IPS-18c (cell line): ENCODE data around the gene ENTPD6.
"Not testable (repeated sequence)": the region's sequence is repeated elsewhere in the genome, so short reads cannot be mapped to it uniquely, and the experiment has no call there.

Experiments
- H3K4me3 ChIP-seq: 2 replicates; pipeline ENCODE4 v1.7.0; 2013; ENCODE audit warnings: low read depth, mild to moderate bottlenecking, low read length, moderate library complexity; ENCODE audit not compliant: insufficient read depth
- H3K9me3 ChIP-seq: one replicate; pipeline ENCODE4 v1.6.1; 2013; ENCODE audit warnings: mild to moderate bottlenecking, low read length, moderate library complexity; ENCODE audit not compliant: control insufficient read depth, insufficient read depth

Gene ENTPD6

DNA sequence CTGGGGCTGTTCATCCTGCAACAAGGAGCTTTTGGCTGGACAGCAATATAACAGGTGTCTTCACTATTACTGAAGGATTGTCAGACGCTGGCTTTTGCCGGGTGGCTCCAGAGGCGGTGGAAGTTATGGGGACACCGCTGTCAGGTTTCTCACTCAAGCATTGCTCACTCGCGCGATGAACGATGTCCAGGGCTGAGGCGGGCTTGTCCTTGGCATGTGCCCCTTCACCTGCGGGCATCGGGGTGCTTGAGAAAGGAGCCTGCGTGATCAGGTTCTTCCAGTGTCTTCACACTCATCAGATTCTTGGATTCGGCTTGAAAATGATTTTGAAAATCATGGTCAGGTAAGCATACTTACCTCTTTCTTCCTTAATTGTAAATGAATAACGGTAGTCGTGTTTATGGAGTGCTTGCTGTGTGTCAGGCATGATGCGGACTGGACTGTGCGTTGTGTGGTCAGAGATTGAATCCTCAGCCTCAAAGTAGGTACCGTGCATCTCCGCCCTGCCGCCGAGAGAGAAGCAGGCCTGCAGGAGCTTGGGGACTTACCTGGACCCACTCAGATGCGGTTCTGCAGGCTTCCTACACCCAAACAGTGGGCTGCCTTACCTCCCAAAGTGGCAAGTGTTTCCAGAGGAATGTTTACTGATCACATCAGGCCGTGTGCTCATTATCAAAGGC is 34.1 kb downstream of the ENTPD6 start:
- no peaks in the 10 kb centered on the region for H3K9me3 ChIP-seq
- no peak overlapping the region for H3K4me3 ChIP-seq

DNA sequence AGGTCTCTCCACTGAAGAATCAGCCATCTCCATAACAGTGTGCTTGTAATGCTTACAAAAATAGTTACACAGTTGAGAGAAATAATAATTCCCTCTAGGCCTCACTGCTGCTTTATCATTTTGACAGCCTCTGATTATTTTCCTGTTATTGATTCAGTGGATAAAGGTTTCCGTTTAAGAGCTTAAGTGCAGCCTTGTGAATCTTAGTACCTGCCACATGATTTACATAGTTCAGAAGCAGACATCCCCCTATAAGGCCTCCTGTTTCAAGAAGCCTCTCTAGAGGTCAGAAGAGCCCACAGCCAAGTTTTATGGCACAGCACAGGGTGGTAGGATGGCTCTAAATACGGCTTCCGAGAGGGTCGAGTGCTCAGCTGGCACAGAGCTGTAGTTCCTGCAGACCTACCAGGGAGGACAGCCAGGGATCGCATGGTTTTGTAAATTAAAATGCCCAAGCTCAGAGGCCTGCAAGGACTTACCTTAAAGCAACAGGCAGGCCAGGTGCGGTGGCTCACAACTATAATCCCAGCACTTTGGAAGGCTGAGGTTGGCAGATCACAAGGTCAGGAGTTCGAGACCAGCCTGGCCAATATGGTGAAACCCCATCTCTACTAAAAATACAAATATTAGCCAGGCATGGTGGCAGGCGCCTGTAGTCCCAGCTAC is 34.8 kb downstream of the ENTPD6 start:
- Histone ChIP-seq H3K4me3 (no peak overlapping the region), H3K9me3 (no peaks in the 10 kb centered on the region)

DNA sequence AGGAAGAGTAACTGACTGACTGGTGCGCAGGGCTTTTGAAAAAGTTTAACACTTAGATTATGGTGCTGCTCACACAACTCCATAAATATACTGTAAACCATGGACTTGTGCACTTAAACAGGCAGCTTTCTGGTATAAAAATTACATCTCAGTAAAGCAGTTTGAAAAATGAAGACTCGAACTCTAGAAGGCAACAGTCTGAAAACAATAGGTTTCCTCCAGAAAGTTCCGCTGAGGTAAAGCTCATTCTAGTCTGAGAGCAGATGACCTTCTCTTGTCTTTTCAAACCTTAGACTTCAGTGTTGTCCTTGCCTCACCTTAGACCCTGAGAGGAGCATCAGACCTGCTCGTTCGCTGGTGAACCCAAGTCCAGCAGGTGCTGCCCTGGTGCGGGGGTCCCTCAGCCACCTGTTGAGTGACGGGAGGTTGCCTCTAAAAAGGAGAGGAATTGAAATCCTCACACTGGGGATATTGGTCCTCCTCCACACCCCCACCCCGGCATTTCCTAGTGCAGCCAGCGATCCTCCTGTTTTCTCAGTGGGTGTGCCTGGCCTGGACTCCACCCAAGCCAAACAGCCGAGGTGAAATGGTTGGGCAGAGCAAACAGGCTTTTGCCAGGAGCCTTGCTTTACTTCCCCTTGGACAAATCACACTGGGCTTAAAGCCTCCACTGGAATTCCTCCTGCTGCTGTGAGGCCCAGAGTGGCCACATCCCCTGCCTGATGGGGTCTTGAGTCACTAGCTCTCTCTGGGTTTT is 37.7 kb downstream of the ENTPD6 start:
- Histone ChIP-seq H3K9me3 (no peaks in the 10 kb centered on the region), H3K4me3 (no peak overlapping the region)

DNA sequence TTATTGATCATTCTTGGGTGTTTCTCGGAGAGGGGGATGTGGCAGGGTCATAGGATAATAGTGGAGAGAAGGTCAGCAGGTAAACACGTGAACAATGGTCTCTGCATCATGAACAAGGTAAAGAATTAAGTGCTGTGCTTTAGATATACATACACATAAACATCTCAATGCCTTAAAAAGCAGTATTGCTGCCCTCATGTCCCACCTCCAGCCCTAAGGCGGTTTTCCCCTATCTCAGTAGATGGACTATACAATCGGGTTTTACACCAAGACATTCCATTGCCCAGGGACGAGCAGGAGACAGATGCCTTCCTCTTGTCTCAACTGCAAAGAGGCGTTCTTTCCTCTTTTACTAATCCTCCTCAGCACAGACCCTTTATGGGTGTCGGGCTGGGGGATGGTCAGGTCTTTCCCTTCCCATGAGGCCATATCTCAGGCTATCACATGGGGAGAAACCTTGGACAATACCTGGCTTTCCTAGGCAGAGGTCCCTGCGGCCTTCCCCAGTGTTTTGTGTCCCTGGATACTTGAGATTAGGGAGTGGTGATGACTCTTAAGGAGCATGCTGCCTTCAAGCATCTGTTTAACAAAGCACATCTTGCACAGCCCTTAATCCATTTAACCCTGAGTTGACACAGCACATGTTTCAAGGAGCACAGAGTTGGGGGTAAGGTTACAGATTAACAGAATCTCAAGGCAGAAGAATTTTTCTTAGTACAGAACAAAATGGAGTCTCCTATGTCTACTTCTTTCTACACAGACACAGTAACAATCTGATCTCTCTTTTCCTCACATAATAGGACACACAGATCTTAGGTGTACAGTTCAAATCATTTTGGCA is 38.7 kb downstream of the ENTPD6 start:
- H3K4me3 ChIP-seq, H3K9me3 ChIP-seq: not testable (repeated sequence)

DNA sequence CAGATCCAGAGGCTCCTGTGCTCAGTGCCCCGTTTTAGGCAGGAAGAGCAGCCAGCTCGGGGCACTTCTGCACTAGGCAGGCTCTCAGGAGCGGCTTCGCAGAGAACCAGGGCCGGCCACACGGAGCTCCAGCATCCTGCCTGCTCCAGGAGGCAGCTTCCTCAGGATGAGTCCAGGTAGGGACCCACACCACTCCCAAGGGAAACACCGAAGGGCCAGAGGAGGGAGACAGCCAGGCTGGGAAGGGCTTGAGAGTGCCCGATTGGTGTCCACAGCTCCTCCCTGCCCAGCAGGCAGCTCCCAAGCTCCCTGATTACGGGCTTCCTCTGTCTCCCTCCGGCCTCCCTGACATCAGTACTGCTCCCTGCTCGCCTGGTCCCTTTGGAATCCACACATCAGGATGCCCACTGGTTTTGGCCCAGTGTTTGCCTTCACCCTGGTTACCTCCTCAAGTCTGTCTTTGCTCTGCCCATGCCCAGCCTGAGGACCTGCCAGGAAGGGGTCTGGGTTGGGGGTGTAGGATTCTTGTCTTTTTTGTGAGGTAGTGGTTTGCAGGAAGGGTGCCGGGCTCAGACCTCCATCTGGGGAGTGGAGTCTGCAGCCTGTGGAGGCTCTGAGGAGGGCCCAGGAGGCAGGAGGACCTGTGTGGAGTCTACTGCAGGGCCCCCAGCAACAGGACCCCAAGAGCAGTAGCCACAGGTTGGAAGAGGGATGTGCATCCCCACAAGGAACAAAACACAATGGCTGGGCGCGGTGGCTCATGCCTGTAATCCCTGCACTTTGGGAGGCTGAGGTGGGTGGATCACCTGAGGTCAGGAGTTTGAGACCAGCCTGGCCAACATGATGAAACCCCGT is 41.2 kb downstream of the ENTPD6 start:
- no peak overlapping the region for H3K4me3 ChIP-seq
- H3K9me3 ChIP-seq, result no peaks in the 10 kb centered on the region

DNA sequence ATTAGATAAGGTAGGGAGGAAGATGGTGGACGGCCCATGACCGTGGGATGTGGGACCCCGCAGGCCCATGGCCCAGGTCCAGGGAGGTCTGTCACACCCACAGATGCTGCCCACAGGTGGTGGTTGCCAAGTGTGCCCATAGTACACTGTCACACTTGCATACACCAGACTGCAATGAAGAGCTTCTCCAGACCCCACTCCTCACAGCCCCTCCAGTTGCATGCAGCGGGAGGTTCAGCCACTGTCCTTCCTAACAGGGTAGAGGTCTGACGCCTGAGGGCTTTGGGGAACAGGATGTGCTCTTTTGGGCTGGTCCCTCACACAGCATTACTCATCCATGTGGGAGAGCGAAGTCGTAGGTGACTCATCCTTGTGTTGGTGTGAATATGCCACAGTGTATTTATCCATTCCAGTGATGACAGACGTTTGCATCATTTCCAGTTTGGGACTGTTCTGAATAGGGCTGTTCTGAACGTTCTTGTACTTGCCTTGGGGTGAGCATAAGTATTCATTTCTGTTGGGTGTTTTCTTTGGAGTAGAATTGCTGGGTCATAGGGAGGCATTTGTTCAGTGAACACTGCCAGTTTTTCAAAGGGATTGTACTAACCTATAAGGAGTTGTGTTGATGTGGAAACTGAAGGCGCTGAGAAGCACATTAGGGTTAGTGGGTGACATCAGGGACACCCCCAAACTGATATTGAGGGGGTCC is 42.3 kb downstream of the ENTPD6 start:
- no peak overlapping the region for H3K4me3 ChIP-seq
- no peaks in the 10 kb centered on the region for H3K9me3 ChIP-seq

DNA sequence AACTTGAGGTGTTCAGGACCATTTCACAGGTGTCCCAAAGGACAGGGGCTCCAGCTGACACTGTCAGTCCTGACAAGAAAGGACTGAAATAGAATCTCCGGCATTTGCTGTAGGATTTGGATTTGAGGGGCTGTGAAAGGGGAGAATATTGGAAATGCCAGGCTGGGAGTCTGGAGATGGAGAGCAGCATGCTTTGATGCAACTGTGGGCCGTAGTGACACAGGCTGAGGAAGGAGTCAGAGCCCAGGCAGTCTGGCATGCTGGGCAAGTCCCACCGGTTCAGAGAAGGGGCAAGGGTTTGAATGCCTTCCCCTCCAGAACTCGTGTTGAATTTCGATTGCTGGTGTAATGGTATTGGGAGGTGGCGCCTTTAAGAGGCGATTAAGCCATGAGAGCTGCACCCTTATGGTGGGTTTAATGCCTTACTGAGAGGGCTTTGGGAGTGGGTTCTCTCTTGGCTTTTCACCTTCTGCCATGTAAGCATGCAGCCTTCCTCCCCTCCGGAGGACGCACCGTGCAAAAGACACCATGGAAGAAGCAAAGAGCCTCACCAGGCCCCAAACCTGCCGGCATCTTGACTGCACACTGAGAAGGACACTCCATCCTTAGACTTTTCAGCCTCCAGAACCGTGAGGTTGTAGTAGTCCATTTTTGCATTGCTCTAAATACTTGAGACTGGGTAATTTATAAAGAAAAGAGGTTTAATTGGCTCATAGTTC is 43.0 kb downstream of the ENTPD6 start:
- H3K4me3 ChIP-seq, result no peak overlapping the region
- H3K9me3 ChIP-seq, result no peaks in the 10 kb centered on the region

DNA sequence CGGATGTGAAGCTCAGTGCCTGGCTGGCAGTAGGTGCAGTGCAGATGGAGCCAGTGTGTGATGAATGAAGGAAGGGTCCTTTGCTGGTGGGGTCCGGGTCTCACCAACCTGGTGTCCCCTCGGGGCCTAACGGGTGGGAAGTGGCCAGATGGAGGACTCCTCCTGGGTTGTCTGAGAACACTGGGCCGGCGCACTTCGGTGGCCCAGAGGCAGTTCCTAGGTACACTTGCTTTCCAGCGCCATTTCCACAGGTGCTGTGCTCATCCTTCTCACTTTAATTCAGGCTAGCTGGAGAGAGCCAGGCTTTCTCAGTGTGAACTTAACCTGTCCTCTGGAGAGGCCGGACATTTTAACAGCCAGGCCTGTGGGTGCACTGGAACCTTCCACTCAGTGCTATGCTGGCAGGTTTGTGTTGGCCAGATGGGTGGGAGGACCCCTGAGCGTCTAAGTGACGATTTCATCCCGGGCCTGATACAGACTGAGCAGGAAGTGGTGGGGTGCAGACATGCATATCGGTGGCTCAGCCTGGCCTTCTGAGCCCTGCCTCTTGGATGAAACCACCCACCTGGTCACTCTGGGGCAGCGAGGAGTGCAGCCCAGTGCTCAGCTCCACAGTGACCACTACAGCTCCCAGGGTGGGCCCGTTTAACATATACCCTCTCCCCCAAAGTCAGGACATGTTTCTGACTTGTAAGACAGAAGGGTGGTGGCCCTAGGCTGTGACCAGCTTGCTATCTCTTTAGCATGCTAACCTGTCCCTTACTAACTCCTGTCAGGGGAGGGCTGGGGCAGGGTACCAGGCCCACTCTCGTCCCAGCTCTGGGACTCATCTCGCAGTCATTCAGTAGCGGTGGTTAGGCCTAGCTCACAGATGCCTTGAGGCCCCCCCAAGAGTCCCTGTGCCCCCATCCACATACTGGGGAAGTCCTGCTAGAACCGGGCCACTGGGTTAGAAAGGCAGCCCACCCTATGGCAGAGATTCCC is 44.2 kb downstream of the ENTPD6 start:
- Histone ChIP-seq H3K4me3 (no peak overlapping the region), H3K9me3 (no peaks in the 10 kb centered on the region)

DNA sequence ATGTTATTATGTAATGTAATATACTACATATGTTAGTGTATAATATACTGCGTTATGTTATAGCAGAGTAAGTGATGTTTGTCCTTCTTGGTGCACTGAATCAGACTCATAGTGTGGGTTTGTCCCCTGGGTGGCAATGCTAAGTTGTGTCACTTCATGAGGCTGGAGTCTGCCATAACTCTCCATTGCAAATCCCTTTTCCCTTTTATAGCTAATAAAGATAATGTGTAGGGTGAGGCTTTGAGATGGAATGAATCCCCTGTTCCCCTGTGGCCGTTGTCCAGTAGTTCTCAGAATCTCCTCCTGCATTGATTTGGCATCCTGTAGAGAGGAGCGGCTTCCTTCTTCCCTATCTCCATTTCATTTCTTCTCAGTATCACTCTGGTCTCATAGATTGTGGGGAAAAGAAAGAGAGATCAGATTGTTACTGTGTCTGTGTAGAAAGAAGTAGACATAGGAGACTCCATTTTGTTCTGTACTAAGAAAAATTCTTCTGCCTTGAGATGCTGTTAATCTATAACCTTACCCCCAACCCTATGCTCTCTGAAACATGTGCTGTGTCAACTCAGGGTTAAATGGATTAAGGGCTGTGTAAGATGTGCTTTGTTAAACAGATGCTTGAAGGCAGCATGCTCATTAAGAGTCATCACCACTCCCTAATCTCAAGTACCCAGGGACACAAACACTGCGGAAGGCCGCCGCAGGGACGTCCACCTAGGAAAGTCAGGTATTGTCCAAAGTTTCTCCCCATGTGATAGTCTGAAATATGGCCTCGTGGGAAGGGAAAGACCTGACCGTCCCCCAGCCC is 45.5 kb downstream of the ENTPD6 start:
- not testable (repeated sequence) for H3K9me3 ChIP-seq, H3K4me3 ChIP-seq

DNA sequence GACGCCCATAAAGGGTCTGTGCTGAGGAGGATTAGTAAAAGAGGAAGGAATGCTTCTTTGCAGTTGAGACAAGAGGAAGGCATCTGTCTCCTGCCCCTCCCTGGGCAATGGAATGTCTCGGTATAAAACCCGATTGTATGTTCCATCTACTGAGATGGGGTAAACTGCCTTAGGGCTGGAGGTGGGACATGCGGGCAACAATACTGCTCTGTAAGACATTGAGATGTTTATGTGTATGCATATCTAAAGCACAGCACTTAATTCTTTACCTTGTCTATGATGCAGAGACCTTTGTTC is 46.1 kb downstream of the ENTPD6 start:
- not testable (repeated sequence) for H3K9me3 ChIP-seq, H3K4me3 ChIP-seq

DNA sequence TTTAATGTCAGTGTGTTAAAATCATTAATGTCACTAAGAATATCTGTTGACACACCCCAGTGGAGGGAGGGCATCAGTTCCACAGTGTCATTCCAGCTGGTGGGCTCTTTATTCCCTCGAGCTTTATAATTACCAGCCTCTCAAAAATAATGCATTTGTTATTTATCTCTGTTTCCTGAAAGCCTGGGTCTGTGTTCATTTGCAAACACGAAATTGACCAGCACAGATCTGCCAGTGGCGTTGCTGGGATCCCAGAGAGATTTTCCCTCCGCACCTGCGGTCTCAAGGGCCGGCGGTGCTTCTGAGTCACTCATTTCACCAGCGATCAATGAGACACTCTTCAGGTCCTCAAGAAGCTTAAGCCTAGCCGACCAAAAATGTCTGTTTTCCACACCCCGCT is 46.7 kb downstream of the ENTPD6 start:
- Histone ChIP-seq H3K9me3 (no peaks in the 10 kb centered on the region), H3K4me3 (no peak overlapping the region)

DNA sequence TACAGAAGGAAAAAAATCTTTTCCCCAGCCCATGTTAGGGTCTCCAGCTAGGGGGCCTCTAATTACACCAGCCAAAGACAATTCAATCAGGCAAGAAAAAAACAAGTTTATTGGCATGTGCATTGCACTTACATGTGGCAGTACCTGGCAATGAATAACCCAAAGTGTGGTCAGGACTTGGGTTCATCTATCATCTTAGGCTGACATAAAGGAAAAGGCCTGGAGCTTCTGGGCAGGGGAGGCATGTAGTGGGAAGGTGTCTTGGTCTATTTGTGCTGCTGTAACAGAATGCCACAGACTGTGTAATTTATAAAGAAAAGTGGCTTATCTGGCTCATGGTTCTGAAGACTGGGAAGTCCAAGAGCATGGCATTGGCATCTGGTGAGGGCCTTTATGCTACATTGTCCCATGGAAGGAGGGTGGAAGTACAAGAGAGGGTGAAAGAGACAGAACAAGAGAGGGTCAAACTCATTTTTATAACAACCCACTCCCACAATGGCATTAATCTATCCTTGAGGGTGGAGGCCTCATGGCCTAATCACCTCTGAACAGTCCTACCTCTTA is 48.0 kb downstream of the ENTPD6 start:
- H3K9me3 ChIP-seq, result no peaks in the 10 kb centered on the region
- H3K4me3 ChIP-seq, result no peak overlapping the region

DNA sequence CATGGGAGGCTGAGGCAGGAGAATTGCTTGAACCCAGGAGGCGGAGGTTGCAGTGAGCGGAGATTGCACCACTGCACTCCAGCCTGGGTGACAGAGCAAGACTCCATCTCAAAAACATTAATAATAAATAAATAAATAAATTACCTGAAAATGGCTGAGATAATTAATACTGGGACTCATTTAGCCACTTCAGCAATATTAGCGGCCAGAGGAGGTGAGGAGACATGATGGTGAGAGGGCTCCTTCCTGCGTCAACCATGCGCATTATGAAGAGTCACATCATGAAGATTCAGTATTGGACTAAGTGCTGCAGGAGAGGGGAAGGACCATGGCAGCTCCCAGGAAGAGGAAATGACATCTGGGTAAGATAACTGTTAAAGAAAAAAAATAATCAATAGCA is 49.5 kb downstream of the ENTPD6 start:
- H3K4me3 ChIP-seq, result no peak overlapping the region
- no peaks in the 10 kb centered on the region for H3K9me3 ChIP-seq

DNA sequence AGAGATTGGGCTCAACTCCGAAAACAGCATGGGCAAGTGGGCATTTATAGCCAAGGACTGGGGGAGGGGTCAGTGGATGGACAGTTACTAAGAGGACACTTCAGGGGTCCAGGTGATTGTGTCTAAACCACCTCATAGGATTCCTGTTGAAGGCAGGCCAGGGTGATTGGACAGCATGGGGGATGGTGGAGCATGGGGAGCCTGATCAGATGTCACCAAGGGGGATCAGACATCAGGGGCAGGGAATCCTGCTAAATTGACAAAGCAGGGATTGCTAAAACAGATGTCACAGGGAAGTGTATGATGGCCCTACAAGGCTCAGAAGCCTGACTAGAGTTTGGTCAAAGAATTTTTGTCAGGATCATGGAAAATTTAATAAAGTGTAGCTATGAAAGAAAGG is 49.9 kb downstream of the ENTPD6 start:
- no peak overlapping the region for H3K4me3 ChIP-seq
- H3K9me3 ChIP-seq, result no peaks in the 10 kb centered on the region
